Stomach (tissue), 4 donors: ENCODE data around the gene MAP3K10.

Experiments
- CTCF ChIP-seq, 7 experiments: fragments of 450-650 bp in 4 of 7; fragments of 200-600 bp in 3 of 7; sonication (generic) in 3 of 7; IDR thresholded peaks; one replicate each; pipeline ENCODE4 v1.5.1; 2016 to 2019; ENCODE audit warnings: antibody characterized with exemption in 7 of 7, control low read depth in 2 of 7, mild to moderate bottlenecking in 1 of 7
- POLR2AphosphoS5 ChIP-seq, 3 donors: sonication (generic); formaldehyde crosslinking; IDR thresholded peaks; one replicate each; pipeline ENCODE4 v1.6.1; 2016; ENCODE audit warnings: antibody characterized with exemption in 3 of 3

DNA sequence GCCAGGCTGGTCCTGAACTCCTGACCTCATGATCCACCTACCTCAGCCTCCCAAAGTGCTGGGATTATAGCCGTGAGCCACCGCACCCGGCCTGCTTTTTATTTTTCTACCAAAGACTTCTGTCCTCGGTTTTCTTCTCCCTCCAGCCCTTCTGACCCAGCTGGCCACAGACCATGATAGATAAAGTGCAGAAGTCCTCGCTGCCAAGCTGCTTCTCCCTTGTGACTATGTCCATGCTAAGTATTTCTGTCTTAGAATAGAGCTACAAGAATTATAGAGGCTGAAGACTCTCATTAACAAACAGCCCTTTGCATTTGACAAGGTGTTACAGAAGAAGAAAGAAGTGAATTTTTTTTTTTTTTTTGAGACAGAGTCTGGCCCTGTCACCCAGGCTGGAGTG is 15.4 kb upstream of the MAP3K10 start:
- TF ChIP-seq CTCF (IDR thresholded peaks at IDR 0.05), result no peak
- TF ChIP-seq POLR2AphosphoS5 (IDR thresholded peaks at IDR 0.05), result no peak
